Jurkat, Clone E6-1 (cell line): ENCODE measurements around the gene SLC10A2.

Source experiments
- DNase-seq: peaks from one replicate; pipeline ENCODE4 v3.0.0-alpha.2; 2011; ENCODE audit warnings: low read depth, low spot score
- H3K4me3 ChIP-seq: 2 replicates; pipeline ENCODE4 v1.5.1; 2011; ENCODE audit warnings: mild to moderate bottlenecking, low read length, control low read depth, moderate library complexity

The SLC10A2 gene

GRCh38 chr13:103002279-103002678, 63.9 kb downstream of the SLC10A2 start:
- no peak overlapping the region for H3K4me3 ChIP-seq
- DNase-seq: no peak

- DNase-seq: no peak
- no peak overlapping the region for H3K4me3 ChIP-seq
These were observed 66.1 kb downstream of the SLC10A2 start for GRCh38 chr13:103000157-103000556.

- no peak for DNase-seq
- H3K4me3 ChIP-seq: no peak overlapping the region
These were observed 66.7 kb downstream of the SLC10A2 start for GRCh38 chr13:102999499-102999898.
